Activated T-helper 1 cell treated with anti-CD3 and anti-CD28 coated beads, Interleukin-12 subunit alpha, Interleukin-12 subunit beta, Interleukin-2, Interleukin-4 antibody, amounts not matched to agents 30 ng/mL and 10 ng/mL and 1 ng/mL, durations not matched to agents 14 hours and 24 hours and 36 hours (primary cell): ENCODE results near the gene IGLL5. TPM values are rescaled to one million over a fixed set of nuclear protein-coding genes. Genes with fewer than 3 reads are reported as not detected.

Experiments used
- DNase-seq: peaks from one replicate; pipeline ENCODE4 v3.0.0; 2021; ENCODE audit warnings: low spot score
- H3K27ac Mint-ChIP-seq: one replicate; pipeline ENCODE4 v1.8.0; 2021; ENCODE audit warnings: mild to moderate bottlenecking, mixed read lengths
- H3K27me3 Mint-ChIP-seq: one replicate; pipeline ENCODE4 v1.8.0; 2022; ENCODE audit warnings: mild to moderate bottlenecking, moderate library complexity, mixed read lengths; ENCODE audit not compliant: insufficient read depth
- H3K36me3 Mint-ChIP-seq: one replicate; pipeline ENCODE4 v1.8.0; 2021; ENCODE audit warnings: low read depth, mixed read lengths
- H3K4me1 Mint-ChIP-seq: one replicate; pipeline ENCODE4 v1.8.0; 2021; ENCODE audit warnings: low read depth, mixed read lengths
- H3K4me3 Mint-ChIP-seq: one replicate; pipeline ENCODE4 v1.8.0; 2021; ENCODE audit warnings: mild to moderate bottlenecking, moderate library complexity, mixed read lengths
- H3K9me3 Mint-ChIP-seq: one replicate; pipeline ENCODE4 v1.8.0; 2021; ENCODE audit warnings: mixed read lengths
- intact Hi-C: fragments of 100-400 bp; cut with micrococcal nuclease; formaldehyde crosslinking; loops from one replicate; pipeline ENCODE4 v1.15.1; 2024
- total RNA-seq: library from RNA; stranded (reverse); gene quantifications from 2 replicates; pipeline ENCODE4 v1.2.3, GENCODE V29; 2022

Gene IGLL5
- total RNA-seq, 1 donor from 2014 or later, result not detected

DNA sequence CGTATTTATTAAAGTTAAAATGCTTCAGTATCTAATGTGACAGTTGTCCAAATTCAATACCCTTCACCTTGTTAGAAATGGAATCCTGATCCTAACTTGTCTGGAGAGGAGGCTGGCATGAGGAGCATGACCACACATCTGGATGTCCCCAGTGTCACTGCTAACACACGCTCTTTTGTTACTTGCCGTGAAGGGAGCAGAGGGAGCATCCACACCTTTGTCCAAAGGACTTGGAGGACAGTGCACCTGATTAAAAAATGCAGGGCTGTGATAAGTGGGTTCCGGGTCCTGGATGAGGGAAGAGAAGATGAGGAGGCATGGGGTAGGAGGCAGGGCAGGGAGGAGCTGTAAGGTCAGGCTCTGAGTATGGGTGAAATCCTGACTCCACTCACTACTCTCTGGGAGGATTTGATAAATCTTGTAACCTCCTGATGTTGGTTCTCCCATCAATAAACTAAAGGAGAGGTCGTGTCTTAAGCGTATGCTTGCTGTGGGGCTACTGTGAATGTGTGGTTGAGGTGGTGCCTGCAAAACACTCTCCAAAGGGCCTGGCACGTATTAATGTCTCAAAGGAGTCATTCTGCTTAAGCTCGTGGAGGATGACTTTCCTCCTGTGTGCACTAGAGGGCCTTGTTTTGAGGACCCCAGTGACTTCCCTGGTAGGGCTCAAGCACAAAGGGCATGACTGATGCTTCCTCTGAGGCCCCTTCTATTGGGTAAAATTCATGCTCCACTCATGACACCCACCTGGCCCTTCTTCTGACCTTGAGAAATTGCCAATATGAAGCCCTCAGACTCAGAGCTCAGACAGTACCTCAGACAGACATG, 16.8 kb upstream of the IGLL5 start:
- no peak for DNase-seq
- Mint-ChIP-seq H3K27me3 (peaks cover 58% of the 10 kb centered on the region), H3K4me3 (no peak overlapping the region), H3K4me1 (peaks cover 11% of the 10 kb centered on the region), H3K27ac (no peak overlapping the region), H3K9me3 (no peaks in the 10 kb centered on the region), H3K36me3 (no peaks in the 10 kb centered on the region)
- intact Hi-C loops, result no loop called here

DNA sequence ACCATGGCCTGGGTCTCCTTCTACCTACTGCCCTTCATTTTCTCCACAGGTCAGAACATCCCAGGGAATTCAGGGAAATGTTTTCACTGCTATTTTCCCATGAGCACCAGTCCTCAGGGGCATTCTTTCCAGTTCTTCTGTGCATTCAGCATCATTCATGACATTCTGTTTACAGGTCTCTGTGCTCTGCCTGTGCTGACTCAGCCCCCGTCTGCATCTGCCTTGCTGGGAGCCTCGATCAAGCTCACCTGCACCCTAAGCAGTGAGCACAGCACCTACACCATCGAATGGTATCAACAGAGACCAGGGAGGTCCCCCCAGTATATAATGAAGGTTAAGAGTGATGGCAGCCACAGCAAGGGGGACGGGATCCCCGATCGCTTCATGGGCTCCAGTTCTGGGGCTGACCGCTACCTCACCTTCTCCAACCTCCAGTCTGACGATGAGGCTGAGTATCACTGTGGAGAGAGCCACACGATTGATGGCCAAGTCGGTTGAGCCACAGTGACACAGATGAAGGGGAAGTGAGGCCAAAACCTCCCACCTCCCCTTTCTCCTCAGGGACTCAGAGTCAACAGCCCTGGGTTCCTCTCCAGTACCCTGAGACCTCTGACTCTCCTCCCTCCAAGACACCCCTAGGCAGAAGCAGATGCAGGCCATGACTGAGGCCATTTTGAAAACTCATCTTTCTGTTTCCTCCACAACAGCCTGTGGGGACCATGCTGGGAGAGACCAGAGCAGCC, 15.9 kb upstream of the IGLL5 start:
- Mint-ChIP-seq H3K9me3 (no peaks in the 10 kb centered on the region), H3K27me3 (peaks cover 57% of the 10 kb centered on the region), H3K36me3 (no peaks in the 10 kb centered on the region), H3K4me3 (no peak overlapping the region), H3K4me1 (peaks cover 2% of the 10 kb centered on the region), H3K27ac (no peak overlapping the region)
- DNase-seq, result no peak
- intact Hi-C loops, result no loop called here

DNA sequence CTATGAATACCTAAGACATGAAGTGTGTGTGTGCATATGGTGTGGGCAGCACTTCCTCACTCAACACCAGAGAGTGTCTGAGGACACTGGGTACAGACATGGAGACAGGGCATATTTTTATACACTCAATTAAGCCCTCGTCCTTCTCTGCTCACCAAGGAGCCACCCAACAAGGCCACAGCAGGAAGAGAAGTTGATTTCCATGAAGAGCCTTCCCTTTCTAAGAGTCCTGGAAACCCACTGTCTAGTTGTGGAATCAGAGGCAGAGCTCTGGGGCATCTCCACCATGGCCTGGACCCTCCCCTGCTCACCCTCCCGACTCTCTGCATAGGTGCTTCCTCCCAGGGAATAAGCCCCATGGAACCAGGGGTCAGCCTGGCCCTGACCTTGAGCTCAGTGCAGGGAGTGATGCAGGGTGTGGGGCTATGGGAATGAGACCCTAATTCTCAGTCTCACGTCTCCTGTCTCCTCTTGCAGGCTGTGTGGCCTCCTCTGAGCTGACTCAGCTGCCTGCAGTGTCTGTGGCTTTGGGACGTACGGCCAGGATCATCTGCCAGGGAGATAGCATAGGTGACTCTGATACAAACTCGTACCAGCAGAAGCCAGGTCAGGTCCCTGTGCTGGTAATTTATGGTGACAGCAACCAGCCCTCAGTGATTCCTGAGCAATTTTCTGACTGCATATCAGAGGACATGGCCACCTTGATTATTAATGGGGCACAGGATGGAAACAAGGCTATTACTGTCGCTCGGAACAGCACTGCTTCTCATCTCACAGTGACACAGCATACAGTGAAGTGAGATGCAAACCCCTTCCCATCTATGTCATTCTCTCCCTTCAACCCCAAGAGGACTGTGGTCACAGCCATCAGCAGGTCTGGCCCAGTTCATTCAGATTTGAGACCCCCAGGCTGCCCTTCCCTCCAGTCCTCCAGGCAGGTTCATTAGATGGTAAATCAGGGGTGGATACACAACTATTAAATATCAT, 14.6 kb upstream of the IGLL5 start:
- no peak overlapping the region for H3K27ac Mint-ChIP-seq

DNA sequence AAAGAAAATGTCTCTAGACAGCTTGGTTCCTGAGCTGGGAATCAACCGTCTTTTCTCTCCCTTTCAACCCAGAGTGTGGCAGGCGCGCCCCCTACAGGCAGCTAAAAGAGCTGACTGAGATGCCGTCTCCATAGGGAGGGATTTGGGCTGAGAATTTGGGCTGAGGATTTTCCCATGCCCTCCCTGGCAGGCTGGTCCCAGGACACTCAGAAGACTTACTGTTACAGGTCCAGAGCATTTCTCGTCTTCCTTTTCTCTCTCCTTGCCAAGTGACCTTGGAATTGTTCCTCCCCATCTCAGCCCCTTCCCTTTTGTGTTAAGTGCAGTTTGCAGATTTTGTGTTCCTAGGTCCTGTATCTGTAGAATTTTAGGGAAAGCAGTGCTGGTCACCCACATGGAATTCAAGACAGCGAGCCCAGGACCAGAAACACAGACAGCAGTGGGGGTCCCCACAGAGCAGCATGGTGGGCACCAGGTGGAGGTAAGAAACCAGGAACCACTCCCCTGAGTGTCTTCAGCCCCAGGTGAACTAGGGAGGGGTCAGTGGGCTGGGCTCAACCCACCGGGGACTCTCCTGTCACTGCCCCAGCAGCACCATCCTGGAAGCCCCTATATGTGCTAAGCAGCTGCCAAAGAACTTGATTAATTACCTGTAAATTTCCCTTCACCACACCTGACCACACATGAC, 9.9 kb upstream of the IGLL5 start:
- H3K4me1 Mint-ChIP-seq, result no peaks in the 10 kb centered on the region
- no peaks in the 10 kb centered on the region for H3K9me3 Mint-ChIP-seq
- H3K4me3 Mint-ChIP-seq, result no peak overlapping the region
- H3K27me3 Mint-ChIP-seq, result peaks cover 30% of the 10 kb centered on the region
- intact Hi-C loops, result loop anchor here (1.0 kb wide), 3 partner anchors 29 to 75 kb away; no protein-coding TSS in a partner anchor
- peak; percentile 52 for DNase-seq
- H3K27ac Mint-ChIP-seq, result no peak overlapping the region
- no peaks in the 10 kb centered on the region for H3K36me3 Mint-ChIP-seq

More for the DNA sequence above, 14.6 kb upstream of the IGLL5 start:
- Mint-ChIP-seq H3K9me3 (no peaks in the 10 kb centered on the region), H3K4me1 (no peaks in the 10 kb centered on the region), H3K36me3 (no peaks in the 10 kb centered on the region), H3K4me3 (no peak overlapping the region), H3K27me3 (peaks cover 47% of the 10 kb centered on the region)
- intact Hi-C loops, result no loop called here
- no peak for DNase-seq

DNA sequence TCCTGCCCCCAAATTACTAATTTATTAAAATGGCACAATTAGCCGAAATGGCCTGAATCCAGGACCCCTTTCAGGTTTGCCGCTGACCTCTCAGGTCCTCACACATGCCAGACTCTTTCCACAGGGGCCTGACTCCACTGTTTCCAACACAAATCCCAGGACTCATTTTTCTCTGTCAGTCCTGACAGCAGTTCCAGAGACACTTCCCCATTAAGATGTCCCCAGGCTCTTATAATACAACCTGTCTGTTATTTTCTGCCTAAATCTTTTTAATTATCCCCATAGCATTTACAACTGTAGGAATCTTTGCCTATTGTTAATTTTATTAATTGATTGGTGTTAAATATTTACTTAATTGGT, 9.4 kb upstream of the IGLL5 start:
- DNase-seq, result no peak
- Mint-ChIP-seq H3K4me3 (no peak overlapping the region), H3K9me3 (no peaks in the 10 kb centered on the region), H3K4me1 (no peaks in the 10 kb centered on the region), H3K36me3 (no peaks in the 10 kb centered on the region), H3K27me3 (peaks cover 28% of the 10 kb centered on the region), H3K27ac (no peak overlapping the region)
- intact Hi-C loops, result no loop called here

DNA sequence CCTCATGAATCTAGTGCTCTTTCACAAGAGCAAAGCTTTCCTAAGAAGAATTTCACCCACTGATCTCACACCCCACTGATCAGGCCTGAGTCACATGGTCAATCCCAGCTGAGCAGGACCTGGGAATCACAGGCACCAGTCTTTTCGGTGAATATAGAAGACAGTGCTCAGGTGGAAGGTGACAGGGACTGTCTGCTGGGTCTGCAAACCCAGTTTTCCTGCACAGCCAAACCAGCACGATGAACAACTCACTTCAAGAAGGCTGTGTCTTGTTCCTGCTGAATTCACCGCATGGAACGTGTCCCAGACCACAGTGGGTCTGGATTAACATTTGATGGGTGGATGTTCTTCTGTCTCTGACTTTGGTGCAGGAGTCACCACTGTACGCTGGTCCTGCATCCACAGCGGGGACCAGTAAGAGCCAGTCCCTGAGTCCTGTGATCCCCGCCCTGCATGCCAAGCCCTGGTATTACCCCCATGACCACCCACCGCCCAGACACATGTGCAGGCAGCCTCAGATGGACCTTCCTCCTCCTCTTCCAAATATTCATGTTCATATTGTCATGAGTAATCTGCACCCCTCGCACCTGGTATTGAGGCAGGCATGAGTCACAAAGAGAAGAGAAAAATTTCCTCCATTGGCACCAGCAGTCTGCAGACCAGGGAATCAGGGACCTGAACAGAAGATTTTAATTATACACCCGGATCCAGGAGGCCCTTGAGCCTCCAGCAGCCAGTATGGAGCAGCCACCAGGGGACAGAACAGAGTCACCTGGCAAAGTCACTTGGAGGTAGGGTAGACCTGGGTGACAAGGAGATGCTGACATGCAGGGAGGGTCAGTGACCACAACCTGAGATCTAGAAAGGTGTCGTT, 8.6 kb upstream of the IGLL5 start:
- H3K4me3 Mint-ChIP-seq, result no peak overlapping the region
- H3K36me3 Mint-ChIP-seq, result no peaks in the 10 kb centered on the region
- no peak for DNase-seq
- no peaks in the 10 kb centered on the region for H3K9me3 Mint-ChIP-seq
- intact Hi-C loops, result no loop called here
- H3K4me1 Mint-ChIP-seq, result peaks cover 1% of the 10 kb centered on the region
- H3K27ac Mint-ChIP-seq, result no peak overlapping the region
- H3K27me3 Mint-ChIP-seq, result peaks cover 23% of the 10 kb centered on the region

DNA sequence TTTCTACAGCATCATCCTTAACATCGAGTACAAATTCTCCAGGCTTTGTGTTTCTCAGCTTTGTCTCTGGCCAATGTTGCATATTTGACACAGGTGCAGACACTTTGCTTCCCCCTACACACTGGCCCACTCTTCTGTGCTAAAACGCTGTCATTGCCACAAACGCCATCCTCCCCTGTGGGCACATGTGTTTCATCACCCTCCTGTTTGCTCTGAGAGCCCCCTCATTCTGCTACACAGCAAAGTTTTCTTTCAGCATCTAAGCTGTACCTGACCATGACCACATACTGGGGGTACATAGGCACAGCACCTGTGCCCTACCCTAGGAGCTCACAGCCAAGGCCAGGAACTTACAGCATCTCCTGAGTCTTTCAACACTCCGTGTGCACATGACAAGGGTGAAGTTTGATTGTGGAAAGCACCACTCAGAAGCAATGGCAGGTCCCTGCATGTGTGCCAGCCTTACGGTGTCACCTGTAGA, 7.9 kb upstream of the IGLL5 start:
- Mint-ChIP-seq H3K9me3 (no peaks in the 10 kb centered on the region), H3K27me3 (peaks cover 27% of the 10 kb centered on the region), H3K4me3 (no peak overlapping the region), H3K36me3 (no peaks in the 10 kb centered on the region), H3K4me1 (peaks cover 7% of the 10 kb centered on the region), H3K27ac (no peak overlapping the region)
- no peak for DNase-seq
- intact Hi-C loops, result no loop called here

DNA sequence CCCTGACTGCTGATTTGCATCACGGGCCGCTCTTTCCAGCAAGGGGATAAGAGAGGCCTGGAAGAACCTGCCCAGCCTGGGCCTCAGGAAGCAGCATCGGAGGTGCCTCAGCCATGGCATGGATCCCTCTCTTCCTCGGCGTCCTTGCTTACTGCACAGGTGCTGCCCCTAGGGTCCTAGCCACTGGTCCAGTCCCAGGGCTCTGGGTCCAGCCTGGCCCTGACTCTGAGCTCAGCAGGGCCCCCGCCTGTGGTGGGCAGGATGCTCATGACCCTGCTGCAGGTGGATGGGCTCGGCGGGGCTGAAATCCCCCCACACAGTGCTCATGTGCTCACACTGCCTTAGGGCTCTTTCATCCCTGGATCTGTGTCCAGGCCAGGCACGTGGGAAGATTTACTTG, 7.0 kb upstream of the IGLL5 start:
- intact Hi-C loops, result no loop called here
- Mint-ChIP-seq H3K36me3 (no peaks in the 10 kb centered on the region), H3K4me1 (peaks cover 10% of the 10 kb centered on the region), H3K27ac (no peak overlapping the region), H3K27me3 (peaks cover 27% of the 10 kb centered on the region), H3K9me3 (no peaks in the 10 kb centered on the region), H3K4me3 (no peak overlapping the region)
- no peak for DNase-seq

DNA sequence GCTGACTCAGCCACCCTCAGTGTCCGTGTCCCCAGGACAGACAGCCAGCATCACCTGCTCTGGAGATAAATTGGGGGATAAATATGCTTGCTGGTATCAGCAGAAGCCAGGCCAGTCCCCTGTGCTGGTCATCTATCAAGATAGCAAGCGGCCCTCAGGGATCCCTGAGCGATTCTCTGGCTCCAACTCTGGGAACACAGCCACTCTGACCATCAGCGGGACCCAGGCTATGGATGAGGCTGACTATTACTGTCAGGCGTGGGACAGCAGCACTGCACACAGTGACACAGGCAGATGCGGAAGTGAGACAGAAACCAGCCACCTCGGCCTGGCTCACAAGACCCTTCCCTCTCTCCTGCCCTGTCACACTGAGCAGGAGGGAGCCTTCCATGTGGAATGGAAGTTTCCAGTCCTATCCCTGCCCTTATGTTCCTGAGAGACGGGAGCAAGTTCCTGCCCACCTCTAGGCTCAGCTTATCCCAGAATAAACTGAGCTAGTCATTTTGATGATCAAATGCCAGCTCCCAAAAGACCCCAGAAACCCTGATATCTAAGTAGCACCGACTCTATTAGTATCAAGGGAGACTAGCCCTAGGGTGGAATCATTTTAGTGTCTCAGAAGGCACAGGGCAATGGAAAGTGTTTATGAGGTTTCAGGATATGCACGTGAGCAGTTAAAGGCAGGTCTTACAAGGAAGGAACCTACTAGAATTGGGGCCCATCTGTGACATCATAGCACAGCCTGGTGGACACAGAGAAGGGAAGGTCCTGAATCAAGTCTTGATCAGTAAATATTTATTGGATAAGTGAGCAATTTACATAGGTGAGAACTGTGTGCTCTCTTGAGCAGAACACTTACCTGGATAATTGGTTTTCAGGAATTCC, 6.3 kb upstream of the IGLL5 start:
- Mint-ChIP-seq H3K36me3 (no peaks in the 10 kb centered on the region), H3K27me3 (peaks cover 30% of the 10 kb centered on the region), H3K4me3 (no peak overlapping the region), H3K9me3 (no peaks in the 10 kb centered on the region), H3K27ac (no peak overlapping the region), H3K4me1 (peaks cover 12% of the 10 kb centered on the region)
- no peak for DNase-seq
- intact Hi-C loops, result no loop called here

DNA sequence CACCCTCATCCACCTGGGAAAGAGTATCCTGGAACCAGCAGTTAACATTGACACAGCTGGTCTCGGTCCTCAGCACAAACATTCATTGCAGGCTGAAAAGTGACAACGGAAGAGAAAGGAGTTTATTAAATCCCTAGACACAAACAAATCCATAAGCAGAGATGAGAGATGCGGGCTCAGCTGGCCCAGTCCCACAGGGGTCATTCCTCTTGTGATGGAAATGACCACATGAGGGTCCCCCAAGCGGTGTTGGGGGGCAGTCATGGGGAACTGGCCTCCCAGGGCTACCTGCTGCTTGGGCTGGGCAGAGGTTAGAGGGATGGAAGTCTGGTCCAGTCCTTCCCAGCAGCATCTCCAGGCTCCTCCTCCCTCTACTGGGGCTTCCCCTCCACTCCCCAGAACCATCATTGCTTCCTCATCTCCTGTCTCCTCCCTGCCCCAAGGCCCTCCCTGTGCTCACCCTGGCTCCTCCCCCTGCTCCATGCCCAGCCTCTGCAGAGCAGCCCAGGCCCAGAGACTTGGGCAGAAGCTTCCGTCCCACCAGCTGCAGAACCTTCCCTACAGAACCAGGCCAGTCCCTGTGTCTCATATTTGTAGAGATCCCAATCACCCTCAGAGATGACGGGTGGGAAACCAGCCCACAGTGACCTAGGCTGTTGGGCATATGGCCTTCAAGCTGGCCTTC, 5.4 kb upstream of the IGLL5 start:
- H3K27ac Mint-ChIP-seq, result no peak overlapping the region
- peaks cover 34% of the 10 kb centered on the region for H3K27me3 Mint-ChIP-seq
- H3K4me3 Mint-ChIP-seq, result no peak overlapping the region
- H3K4me1 Mint-ChIP-seq, result peaks cover 12% of the 10 kb centered on the region
- H3K9me3 Mint-ChIP-seq, result no peaks in the 10 kb centered on the region
- intact Hi-C loops, result loop anchor here (2.0 kb wide), 1 partner anchor 93 kb away; no protein-coding TSS in a partner anchor
- DNase-seq, result no peak
- no peaks in the 10 kb centered on the region for H3K36me3 Mint-ChIP-seq
